Mesenteric fat pad (tissue), 1 donor: Measurements from ENCODE around the gene GPC3. TPM values are rescaled to one million over a fixed set of nuclear protein-coding genes. Genes with fewer than 3 reads are reported as not detected.

ENCODE experiments used
- DNase-seq: peaks from one replicate; pipeline ENCODE4 v3.0.0-alpha.2; 2020; ENCODE audit warnings: low spot score
- total RNA-seq: library from RNA; stranded (reverse); fragmentation: NEBNext Ultra II Directional; extraction: Animal tissue kit (Norgen Biotek cat#: 25700); gene quantifications from one replicate; pipeline ENCODE4 v1.2.1, GENCODE V29; 2021
- donor health status: DM: yes; HTN: yes; CAD: no.

The GPC3 gene
- total RNA-seq, 1 donor from 2014 or later: 58.6 TPM

- no peak for DNase-seq
Observed at GRCh38 chrX:133575501-133576136, 409.8 kb downstream of the GPC3 start.

- no peak for DNase-seq
Observed at GRCh38 chrX:133574716-133575115, 410.7 kb downstream of the GPC3 start.

- no peak for DNase-seq
Observed at GRCh38 chrX:133570549-133570948, 414.8 kb downstream of the GPC3 start.

GRCh38 chrX:133569217-133569616, 416.2 kb downstream of the GPC3 start:
- no peak for DNase-seq

GRCh38 chrX:133568109-133568508, 417.3 kb downstream of the GPC3 start:
- DNase-seq: no peak

- DNase-seq: no peak
Observed at GRCh38 chrX:133566876-133567275, 418.5 kb downstream of the GPC3 start.

- no peak for DNase-seq
Observed at GRCh38 chrX:133563705-133564104, 421.7 kb downstream of the GPC3 start.

- DNase-seq: no peak
Observed at GRCh38 chrX:133561251-133561650, 424.1 kb downstream of the GPC3 start.

- no peak for DNase-seq
Observed at GRCh38 chrX:133559909-133560308, 425.5 kb downstream of the GPC3 start.

- no peak for DNase-seq
Observed at GRCh38 chrX:133555782-133556458, 429.5 kb downstream of the GPC3 start.

GRCh38 chrX:133550665-133551485, 434.5 kb downstream of the GPC3 start:
- no peak for DNase-seq

- DNase-seq: no peak
Observed at GRCh38 chrX:133549295-133549933, 436.0 kb downstream of the GPC3 start.

GRCh38 chrX:133546441-133546840, 439.0 kb downstream of the GPC3 start:
- no peak for DNase-seq

- no peak for DNase-seq
Observed at GRCh38 chrX:133544778-133545177, 440.6 kb downstream of the GPC3 start.

GRCh38 chrX:133544115-133544514, 441.3 kb downstream of the GPC3 start:
- DNase-seq: no peak

- DNase-seq: no peak
Observed at GRCh38 chrX:133543654-133544053, 441.7 kb downstream of the GPC3 start.

- DNase-seq: no peak
Observed at GRCh38 chrX:133542476-133542875, 442.9 kb downstream of the GPC3 start.

- no peak for DNase-seq
Observed at GRCh38 chrX:133541021-133541420, 444.4 kb downstream of the GPC3 start.

GRCh38 chrX:133538148-133538547, 447.2 kb downstream of the GPC3 start:
- no peak for DNase-seq

- no peak for DNase-seq
Observed at GRCh38 chrX:133537142-133537541, 448.3 kb downstream of the GPC3 start.

GRCh38 chrX:133535066-133535465, 450.3 kb downstream of the GPC3 start:
- DNase-seq: no peak

- no peak for DNase-seq
Observed at GRCh38 chrX:133534172-133534571, 451.2 kb downstream of the GPC3 start.
